ENCODE data around the gene SUSD4. TPM values are rescaled to one million over a fixed set of nuclear protein-coding genes. Genes with fewer than 3 reads are reported as not detected.

SUSD4 gene
- total RNA-seq, 2 experiments from 2014 or later: not detected

DNA sequence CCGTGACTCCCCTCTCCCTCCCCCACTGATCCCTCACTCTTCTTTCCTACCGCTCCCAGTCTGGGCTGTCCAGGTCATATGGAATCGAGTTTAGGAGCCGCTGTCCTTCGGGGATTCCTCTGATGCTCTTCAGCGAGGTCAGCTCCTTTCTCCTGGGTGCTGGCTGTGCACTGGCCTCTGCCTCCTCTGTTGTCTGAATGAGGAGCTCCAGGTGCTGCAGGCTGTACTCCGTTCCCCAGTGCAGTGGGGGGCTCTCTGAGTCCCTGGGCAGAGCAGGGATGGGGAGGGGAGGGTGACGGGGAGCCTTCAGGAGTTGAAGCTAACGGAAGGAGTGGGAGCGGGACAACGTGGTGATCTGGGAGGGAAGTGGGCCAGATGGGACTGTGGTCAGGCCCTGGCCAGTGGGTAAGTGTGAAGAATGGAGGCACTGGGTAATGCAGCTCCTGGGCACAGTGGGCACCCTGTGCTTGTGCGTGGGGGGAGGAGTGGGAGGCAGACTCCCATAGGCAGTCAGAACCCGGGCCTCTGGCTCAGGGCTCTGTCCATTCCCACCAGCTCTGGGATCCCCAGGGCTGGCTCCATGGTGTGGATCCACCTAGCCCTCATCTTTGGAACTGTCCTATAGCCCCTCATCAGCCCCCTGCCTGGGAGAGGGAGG, 161.5 kb downstream of the SUSD4 start:
- CTCF ChIA-PET: no interaction called here
- POLR2A ChIA-PET: no interaction called here

DNA sequence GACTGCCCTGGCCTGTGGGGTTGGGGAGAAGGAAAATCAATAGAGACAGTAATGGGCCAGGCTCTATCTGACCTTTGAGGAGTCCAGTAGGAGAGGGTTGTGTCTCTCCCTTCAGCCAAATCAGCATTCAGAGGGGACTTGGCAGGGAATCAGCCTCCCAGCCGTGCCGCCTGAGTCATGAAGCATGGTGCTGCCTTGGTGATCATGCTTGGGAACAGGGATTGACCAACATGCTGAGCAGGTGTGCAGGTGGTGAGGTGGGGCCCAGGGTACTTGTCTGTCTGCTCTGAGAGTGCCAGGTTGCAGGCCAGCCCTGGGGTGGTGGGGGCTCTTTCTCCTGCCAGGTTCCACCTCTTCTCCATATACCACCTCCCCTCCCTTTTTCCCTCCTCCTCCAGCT, 162.0 kb downstream of the SUSD4 start:
- ChIA-PET POLR2A (no interaction called here), CTCF (no interaction called here)

DNA sequence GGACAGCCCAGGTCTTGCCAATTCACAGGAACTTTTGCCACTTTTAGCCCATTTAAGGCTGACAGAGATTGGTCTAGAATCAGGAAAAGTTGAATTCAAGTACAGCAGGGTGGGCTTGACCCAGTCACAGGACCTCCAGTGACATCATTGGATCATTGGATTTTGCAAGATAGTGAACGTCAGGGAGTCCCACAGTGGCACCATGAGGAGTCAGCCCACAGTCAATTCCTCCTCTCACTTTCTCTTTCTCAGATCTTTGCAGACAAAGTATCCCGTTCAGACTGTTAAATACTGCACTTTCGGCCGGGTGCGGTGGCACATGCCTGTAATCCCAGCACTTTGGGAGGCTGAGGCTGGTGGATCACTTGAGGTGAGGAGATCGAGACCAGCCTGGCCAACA, 163.1 kb downstream of the SUSD4 start:
- ChIA-PET CTCF (no interaction called here), POLR2A (no interaction called here)

- ChIA-PET CTCF (no interaction called here), POLR2A (no interaction called here)
Observed at GRCh38 chr1:223199094-223199647, 164.8 kb downstream of the SUSD4 start.

DNA sequence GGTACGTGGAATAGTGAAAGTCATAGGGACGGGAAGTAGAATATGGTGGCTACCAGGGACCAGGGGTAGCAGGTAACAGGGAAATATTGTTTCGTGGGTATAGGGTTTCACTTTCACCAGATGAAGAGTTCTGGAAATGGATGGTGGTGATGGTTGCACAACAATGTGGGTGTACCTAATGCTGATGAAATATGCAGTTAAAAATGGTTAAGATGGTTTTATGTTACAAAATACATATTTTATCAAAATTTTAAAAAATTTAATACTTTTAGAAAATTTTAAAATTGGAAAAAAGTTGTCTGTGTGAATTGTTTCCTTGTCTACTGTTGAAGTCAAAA, 165.4 kb downstream of the SUSD4 start:
- CTCF ChIA-PET: no interaction called here
- POLR2A ChIA-PET: no interaction called here

- POLR2A ChIA-PET: no interaction called here
- CTCF ChIA-PET: no interaction called here
Observed at GRCh38 chr1:223197923-223198627, 165.9 kb downstream of the SUSD4 start.

DNA sequence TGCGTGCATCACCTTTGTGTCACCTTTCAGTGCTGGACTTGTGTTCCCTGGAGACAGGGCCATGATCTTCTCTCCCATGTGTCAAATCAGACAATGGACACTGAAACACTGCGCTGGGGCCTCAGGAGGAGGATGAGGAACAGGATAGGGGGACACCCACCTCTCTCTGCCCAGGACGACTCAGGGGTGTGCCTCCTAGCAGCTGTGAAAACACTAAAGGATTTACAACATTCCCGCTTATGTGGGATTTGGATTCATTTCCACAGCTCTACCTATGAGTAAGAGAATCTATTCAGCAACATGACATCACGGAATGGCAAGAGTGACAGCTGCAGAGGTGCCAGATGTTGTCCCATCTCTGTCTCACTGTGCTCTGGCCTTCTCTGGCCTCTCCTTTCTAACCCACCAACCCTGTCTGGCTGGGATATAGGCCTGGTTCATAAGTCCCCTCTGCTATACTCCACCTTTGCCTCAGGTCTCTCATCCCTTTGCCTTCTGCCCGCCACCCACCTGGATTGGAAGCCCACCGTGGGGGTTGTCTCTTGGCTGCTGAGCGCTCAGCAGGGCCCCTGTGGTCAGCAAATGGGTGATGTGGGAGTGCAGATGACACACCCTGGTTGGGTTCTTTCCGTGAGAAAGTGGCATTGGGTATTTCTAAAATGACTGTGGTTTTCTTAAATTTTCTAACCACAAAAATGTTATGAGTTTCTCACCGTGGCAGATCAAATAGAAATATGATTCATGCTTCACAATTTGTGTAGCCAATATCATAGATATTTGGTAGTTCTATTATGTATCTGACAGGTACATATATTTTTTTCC, 173.9 kb downstream of the SUSD4 start:
- CTCF ChIA-PET: interaction anchor here (0.6 kb wide), 1 partner anchor 172 kb away, joined by 3 read pairs; no protein-coding TSS in a partner anchor
- POLR2A ChIA-PET: no interaction called here

GRCh38 chr1:223189525-223189902, 174.5 kb downstream of the SUSD4 start:
- ChIA-PET CTCF (no interaction called here), POLR2A (interaction anchor here (0.7 kb wide), 1 partner anchor 158 kb away, joined by 5 read pairs; no protein-coding TSS in a partner anchor)

- POLR2A ChIA-PET: interaction anchor here (0.7 kb wide), 1 partner anchor 159 kb away, joined by 5 read pairs; no protein-coding TSS in a partner anchor
- CTCF ChIA-PET: no interaction called here
Observed at GRCh38 chr1:223188618-223189356, 175.2 kb downstream of the SUSD4 start.

- CTCF ChIA-PET: no interaction called here
- POLR2A ChIA-PET: no interaction called here
Observed at GRCh38 chr1:223186800-223187199, 177.2 kb downstream of the SUSD4 start.

GRCh38 chr1:223183268-223183862, 180.6 kb downstream of the SUSD4 start:
- CTCF ChIA-PET: no interaction called here
- POLR2A ChIA-PET: no interaction called here

- CTCF ChIA-PET: interaction anchor here (1.0 to 1.2 kb wide), 2 partner anchors 47 to 503 kb away, joined by 3 read pairs; no protein-coding TSS in a partner anchor
Observed at GRCh38 chr1:223180731-223181321, 183.2 kb downstream of the SUSD4 start.

DNA sequence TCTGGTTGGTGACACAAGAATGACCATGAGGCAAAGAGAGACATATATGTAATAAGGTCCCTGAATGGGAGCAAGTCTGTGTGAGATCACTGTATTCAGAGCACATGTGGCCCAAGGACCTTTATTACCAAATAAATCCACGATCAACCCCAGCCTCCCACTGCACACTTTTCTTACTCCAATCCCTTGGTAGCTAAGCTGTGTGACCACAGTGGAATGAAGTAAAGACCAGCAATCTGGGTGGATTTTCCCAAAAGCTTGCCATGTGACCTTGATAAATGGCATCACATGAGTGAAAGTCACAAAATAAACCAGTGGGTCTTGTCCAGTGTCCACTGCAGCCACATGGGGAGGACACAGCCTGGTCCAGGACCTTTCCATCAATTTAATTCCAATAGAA, 184.2 kb downstream of the SUSD4 start:
- POLR2A ChIA-PET: no interaction called here
- CTCF ChIA-PET: interaction anchor here (1.0 to 1.2 kb wide), 2 partner anchors 46 to 504 kb away, joined by 3 read pairs; no protein-coding TSS in a partner anchor

More at GRCh38 chr1:223180731-223181321, 183.2 kb downstream of the SUSD4 start:
- POLR2A ChIA-PET: no interaction called here

DNA sequence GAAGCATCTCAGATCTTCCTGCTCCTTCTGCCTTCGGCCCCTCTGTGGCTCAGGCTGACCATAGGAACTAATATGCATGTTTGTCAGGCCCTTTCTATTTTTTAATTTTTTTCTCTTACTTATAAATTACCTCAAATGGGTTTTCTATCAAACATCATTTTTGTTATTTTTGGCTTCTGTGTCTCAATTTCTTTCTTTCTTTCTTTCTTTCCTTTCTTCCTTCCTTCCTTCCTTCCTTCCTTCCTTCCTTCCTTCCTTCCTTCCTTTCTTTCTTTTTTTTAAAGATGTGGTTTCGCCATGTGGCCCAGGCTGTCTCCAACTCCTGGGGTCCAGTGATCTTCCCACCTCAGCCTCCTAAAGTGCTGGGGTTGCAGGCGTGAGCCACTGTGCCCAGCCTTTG, 184.7 kb downstream of the SUSD4 start:
- CTCF ChIA-PET: no interaction called here

GRCh38 chr1:223177681-223178080, 186.3 kb downstream of the SUSD4 start:
- ChIA-PET POLR2A (no interaction called here), CTCF (interaction anchor here (0.5 to 0.9 kb wide), 2 partner anchors 35 to 90 kb away, joined by 3 read pairs; partner anchors contain the start of gene TLR5)

More for the DNA sequence above, 184.7 kb downstream of the SUSD4 start:
- POLR2A ChIA-PET: no interaction called here

DNA sequence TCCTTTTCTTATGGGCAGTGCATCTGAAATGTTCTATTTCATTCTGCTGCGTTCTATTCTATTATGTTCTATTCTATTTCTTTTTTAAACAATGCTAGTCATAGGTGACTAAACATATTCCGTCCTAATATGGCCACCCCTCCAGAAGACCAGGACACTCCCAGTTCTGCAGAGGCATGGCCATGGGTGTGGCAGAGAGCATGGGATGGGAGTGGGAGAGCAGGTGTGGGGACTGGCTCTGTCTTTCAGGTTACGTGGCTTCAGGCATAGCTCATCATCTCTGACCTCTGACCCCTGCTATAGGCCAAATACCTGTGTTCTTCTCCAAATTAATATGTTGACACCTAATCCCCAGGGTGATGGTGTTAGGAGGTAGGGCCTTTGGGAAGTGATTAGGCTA, 187.5 kb downstream of the SUSD4 start:
- POLR2A ChIA-PET: no interaction called here
- CTCF ChIA-PET: no interaction called here

DNA sequence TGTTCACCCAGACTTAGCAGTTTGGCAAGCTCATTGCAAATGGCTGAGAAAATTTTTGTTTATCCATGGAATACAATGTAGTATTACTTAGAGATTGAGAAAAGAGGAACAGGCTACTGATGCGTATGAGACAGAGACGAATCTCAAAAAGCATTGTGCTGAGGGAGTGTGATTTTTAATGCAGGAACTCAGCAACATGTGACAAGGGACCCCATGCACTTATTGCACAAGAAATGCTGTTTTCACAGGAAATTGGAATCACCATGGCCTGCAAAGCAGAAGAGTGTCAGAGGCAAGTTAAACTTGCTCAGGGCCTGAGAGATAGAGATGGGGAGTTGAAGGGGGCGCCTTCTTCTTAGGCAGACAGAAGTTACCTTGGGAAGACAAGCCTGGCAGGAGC, 188.3 kb downstream of the SUSD4 start:
- CTCF ChIA-PET: interaction anchor here (1.5 kb wide), 1 partner anchor 42 kb away, joined by 5 read pairs; no protein-coding TSS in a partner anchor
- POLR2A ChIA-PET: no interaction called here

DNA sequence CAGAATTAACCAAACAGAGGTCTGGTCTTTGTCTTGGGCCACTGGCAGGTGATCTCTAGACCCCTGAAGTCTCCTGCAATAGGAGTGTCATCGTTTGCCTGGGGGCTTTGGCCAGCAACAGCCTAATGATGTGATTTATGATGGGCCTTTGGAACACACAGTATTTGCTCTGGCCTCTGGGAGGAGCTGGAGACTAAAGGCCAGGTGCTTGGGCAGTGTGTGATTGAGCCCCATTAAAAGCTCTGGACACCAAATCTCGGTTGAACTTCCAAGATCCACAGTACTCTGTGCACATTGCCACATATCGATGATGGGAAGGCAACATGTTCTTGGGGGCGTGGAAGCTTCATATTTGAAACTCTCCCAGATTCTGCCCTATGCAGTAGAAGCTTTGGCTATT, 188.9 kb downstream of the SUSD4 start:
- POLR2A ChIA-PET: no interaction called here
- CTCF ChIA-PET: interaction anchor here (1.5 kb wide), 1 partner anchor 41 kb away, joined by 5 read pairs; no protein-coding TSS in a partner anchor
